GM12878 (cell line): ENCODE results near the gene PXDC1. TPM values are rescaled to one million over a fixed set of nuclear protein-coding genes. Genes with fewer than 3 reads are reported as not detected.

ENCODE experiments used
- ATAC-seq: fragments of 200-7000 bp; cut with Tn5 transposase; 3 replicates; pipeline ENCODE4 v1.9.1; 2020; ENCODE audit warnings: mild to moderate bottlenecking, moderate library complexity
- BruUV-seq: library from RNA; stranded (reverse); fragments of 400-500 nt; replicated peaks from 2 replicates; lab custom pipeline; 2021; lab: Mats Ljungman, UMichigan
- CTCF ChIA-PET: fragments of 300-600 bp; sonication (Branson Sonifier 250); formaldehyde crosslinking; extraction: SDS; loops from one replicate; lab custom pipeline; 2021; ENCODE audit warnings: inconsistent platforms; lab: Yijun Ruan, JAX
- POLR2A ChIA-PET: fragments of 350-600 bp; formaldehyde crosslinking; extraction: SDS; loops from one replicate; lab custom pipeline; 2021; ENCODE audit warnings: inconsistent platforms; lab: Charles Lee
- RAD21 ChIA-PET: fragments of 300-600 bp; sonication (Branson Sonifier 250); formaldehyde crosslinking; loops from one replicate; lab custom pipeline; 2023; ENCODE audit warnings: antibody characterized with exemption; ENCODE audit not compliant: unreplicated experiment; lab: Charles Lee
- SMC1A ChIA-PET: fragments of 300-600 bp; sonication (Branson Sonifier 250); formaldehyde crosslinking; loops from one replicate; lab custom pipeline; 2023; ENCODE audit not compliant: unreplicated experiment, uncharacterized antibody; lab: Charles Lee
- DNase-seq: peaks from one replicate; pipeline ENCODE4 v3.0.0-alpha.2; 2011; ENCODE audit warnings: low read depth, low spot score
- FAIRE-seq: peaks from 3 replicates; lab custom pipeline; 2011; peaks lifted over from hg19 to GRCh38; lab: Jason Lieb, UNC
- H2AFZ ChIP-seq: 2 replicates; pipeline ENCODE4 v1.6.0; 2011; ENCODE audit warnings: low read depth, low read length, control low read depth; ENCODE audit not compliant: control insufficient read depth
- H3K27ac ChIP-seq: 2 replicates; pipeline ENCODE4 v1.5.1; 2011; ENCODE audit warnings: control low read depth; ENCODE audit not compliant: control insufficient read depth, insufficient read depth
- H3K27me3 ChIP-seq, 2 experiments: replicated peaks in 1 of 2; 2 replicates each; pipeline versions ENCODE4 v1.6.0 to v1.6.1; 2011; ENCODE audit warnings: low read length in 1 of 2; ENCODE audit not compliant: control insufficient read depth in 2 of 2, insufficient read depth in 2 of 2
- H3K36me3 ChIP-seq, 2 experiments: 2 replicates each; pipeline ENCODE4 v1.5.1; 2011; ENCODE audit warnings: low read length in 1 of 2; ENCODE audit not compliant: control insufficient read depth in 2 of 2, insufficient read depth in 2 of 2
- H3K4me1 ChIP-seq: 2 replicates; pipeline ENCODE4 v1.6.1; 2011; ENCODE audit warnings: mild to moderate bottlenecking, low read length, moderate library complexity, mixed read lengths; ENCODE audit not compliant: control insufficient read depth, insufficient read depth
- H3K4me2 ChIP-seq: 2 replicates; pipeline ENCODE4 v1.6.0; 2011; ENCODE audit warnings: control low read depth; ENCODE audit not compliant: control insufficient read depth, insufficient read depth
- H3K4me3 ChIP-seq: fragments of 200-600 bp; sonication (generic); 2 replicates; pipeline ENCODE4 v1.5.1; 2016
- H3K79me2 ChIP-seq: 2 replicates; pipeline ENCODE4 v1.6.0; 2011; ENCODE audit warnings: low read length; ENCODE audit not compliant: control insufficient read depth, insufficient read depth
- H3K9ac ChIP-seq: 2 replicates; pipeline ENCODE4 v1.8.0; 2011; ENCODE audit warnings: low read length, control low read depth, mixed read lengths; ENCODE audit not compliant: control insufficient read depth, insufficient read depth
- H3K9me3 ChIP-seq: replicated peaks from 3 replicates; pipeline ENCODE4 v1.5.1; 2011; ENCODE audit warnings: mild to moderate bottlenecking, low read length; ENCODE audit not compliant: control insufficient read depth, insufficient read depth
- H4K20me1 ChIP-seq: 2 replicates; pipeline ENCODE4 v1.6.0; 2011; ENCODE audit not compliant: control insufficient read depth, insufficient read depth
- BCL11A ChIP-seq: IDR thresholded peaks from 2 replicates; pipeline ENCODE4 v1.6.1; 2011; ENCODE audit warnings: low read depth, low read length
- CREM ChIP-seq: IDR thresholded peaks from 2 replicates; pipeline ENCODE4 v1.6.1; 2014; ENCODE audit warnings: antibody characterized with exemption, low read depth
- GABPA ChIP-seq: IDR thresholded peaks from 2 replicates; pipeline ENCODE4 v1.6.1; 2014; ENCODE audit warnings: antibody characterized with exemption, low read depth, mild to moderate bottlenecking, inconsistent platforms
- IRF4 ChIP-seq: IDR thresholded peaks from 2 replicates; pipeline ENCODE4 v1.6.1; 2011; ENCODE audit warnings: low read depth, low read length
- MTA3 ChIP-seq: IDR thresholded peaks from 2 replicates; pipeline ENCODE4 v1.6.1; 2012; ENCODE audit warnings: low read length, inconsistent platforms, borderline replicate concordance
- RBBP5 ChIP-seq: fragments of 200-600 bp; sonication (generic); conservative IDR thresholded peaks from 2 replicates; pipeline ENCODE4 v1.6.1; 2016
- TBL1XR1 ChIP-seq: IDR thresholded peaks from 2 replicates; pipeline ENCODE4 v1.6.1; 2012; ENCODE audit warnings: low read depth, low read length, improper control_type of control experiment
- ZNF274 ChIP-seq: IDR thresholded peaks from one replicate; pipeline ENCODE4 v1.8.0; 2011; ENCODE audit not compliant: insufficient read length, insufficient read depth
- WGBS: methylation state at CpG from one replicate; pipeline ENCODE4 v1.1.6; 2016; ENCODE audit warnings: low lambda C conversion rate; ENCODE audit not compliant: insufficient replicate concordance, insufficient coverage; ENCODE audit errors: missing lambda C conversion rate; 5-methylcytosine and 5-hydroxymethylcytosine counted together
- in situ Hi-C: fragments of 300-500 bp; cut with MboI; formaldehyde crosslinking; loops from 9 replicates; pipeline ENCODE4 v1.14.3; 2018; ENCODE audit warnings: mixed read lengths
- intact Hi-C: fragments of 100-400 bp; cut with micrococcal nuclease; formaldehyde crosslinking; loops from one replicate; pipeline ENCODE4 v1.14.2; 2022; ENCODE audit not compliant: unreplicated experiment
- polyA plus RNA-seq, 11 experiments: library from polyadenylated mRNA; depleted of rRNA in 4 of 11; unstranded in 6 of 11; stranded (reverse) in 5 of 11; fragments of >200 nt; fragmentation: Nextera tagmentation in 4 of 11; fragmentation: Illumina TruSeq in 1 of 11; extraction: Ambion mirVana in 4 of 11; extraction: Trizol in 1 of 11; gene quantifications; 1 replicate in 1 of 11; 2 replicates in 10 of 11; pipeline versions ENCODE4 v1.2.1 to v1.2.3, GENCODE V29; 2011 to 2016; ENCODE audit warnings: inconsistent platforms in 2 of 11, missing spikeins in 2 of 11, low read depth in 1 of 11
- total RNA-seq, 4 experiments: library from RNA; depleted of rRNA in 3 of 4; stranded (reverse); fragments of >200 nt in 3 of 4; fragmentation: Illumina TruSeq in 1 of 4; extraction: Trizol in 1 of 4; gene quantifications; 2 replicates each; pipeline versions ENCODE4 v1.2.1 to v1.2.3, GENCODE V29; 2013 to 2021
- TF ChIP-seq, protein P1 (sequence below): IDR thresholded peaks from 2 replicates; pipeline ENCODE4 v1.6.1; 2012; ENCODE audit warnings: improper control_type of control experiment, low read depth, low read length; ENCODE audit not compliant: insufficient replicate concordance
- TF ChIP-seq, protein P2 (sequence below): fragments of 150-350 bp; IDR thresholded peaks from 2 replicates; pipeline ENCODE4 v1.6.1; 2014; ENCODE audit warnings: mild to moderate bottlenecking, low read depth, low read length
- TF ChIP-seq, protein P3 (sequence below): fragments of 450-650 bp; IDR thresholded peaks from 2 replicates; pipeline ENCODE4 v1.6.1; 2017; ENCODE audit warnings: mild to moderate bottlenecking, moderate library complexity

PXDC1 gene
- total and polyA plus RNA-seq, 10 of the 15 experiments (the other 5 are each of a cell fraction or from before 2014, with no cell fraction given) = 0.03 to 0.72 (median 0.32) TPM; not detected in 2

DNA sequence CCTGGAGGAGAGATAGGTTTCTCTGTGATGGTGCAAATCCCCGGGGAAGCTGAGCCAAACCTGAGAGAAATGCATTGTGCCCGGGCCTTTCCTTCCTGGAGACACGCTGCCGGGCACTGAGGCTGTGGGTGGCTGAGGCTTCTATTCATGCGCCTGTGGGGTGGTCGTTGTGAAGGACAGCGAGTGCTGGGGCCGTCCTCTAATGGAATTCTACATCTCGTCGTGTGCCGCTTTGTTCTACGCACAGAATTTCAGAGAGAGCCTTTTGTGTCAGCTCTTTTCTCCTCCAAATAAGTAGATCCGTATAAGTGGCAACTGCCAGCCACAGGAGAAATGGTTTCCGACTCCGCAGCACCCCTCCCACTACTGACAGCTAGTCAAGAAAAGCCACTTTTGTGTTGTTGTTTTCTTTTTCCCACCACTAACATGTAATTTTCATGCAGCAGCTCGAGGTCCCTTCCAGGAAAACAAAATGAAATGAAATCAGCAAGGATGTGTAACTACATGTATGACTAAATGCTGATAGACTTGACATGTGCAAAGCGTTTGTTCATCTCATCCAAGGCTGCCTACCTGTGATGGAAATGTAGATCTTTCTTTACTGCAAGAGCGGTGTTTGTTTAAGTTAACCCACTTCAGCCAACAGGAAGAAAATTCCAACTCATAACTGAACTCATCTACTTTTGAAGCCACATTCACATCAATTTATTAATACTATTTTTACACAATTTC lies 26.4 kb upstream of the PXDC1 start (continued):
- no peak for TF ChIP-seq MTA3

DNA sequence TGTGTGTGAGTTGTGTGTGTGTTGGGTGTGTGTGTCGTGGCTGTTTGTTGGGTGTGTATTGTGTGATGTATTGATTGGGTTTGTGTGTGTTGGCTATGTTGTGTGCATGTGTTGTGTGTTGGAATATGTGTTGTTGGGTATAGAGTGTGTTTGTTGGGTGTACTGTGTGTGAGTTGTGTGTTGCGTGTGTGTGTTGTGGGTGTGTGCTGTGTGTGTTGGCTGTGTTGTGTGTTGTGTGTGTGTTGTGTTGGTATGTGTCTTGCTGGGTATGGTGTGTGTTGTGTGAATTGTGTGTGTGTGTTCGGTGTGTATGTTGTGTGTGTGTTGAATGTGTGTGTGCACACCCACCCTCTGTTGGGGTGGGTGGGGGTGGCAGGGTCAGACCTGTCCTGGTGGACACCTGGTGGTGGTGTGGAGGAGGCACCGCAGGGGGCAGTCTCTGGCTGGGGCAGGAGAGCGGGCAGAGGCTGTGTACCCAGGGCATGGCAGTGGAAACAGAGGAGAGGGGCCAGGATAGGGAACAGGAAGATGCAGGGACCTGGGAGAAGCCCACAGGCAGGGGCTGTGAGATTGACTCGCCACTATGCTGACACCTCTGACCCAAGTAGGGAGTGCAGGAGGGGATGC lies 25.5 kb upstream of the PXDC1 start:
- Histone ChIP-seq H3K9me3 (no peaks in the 10 kb centered on the region), H3K27me3 (no peaks in the 10 kb centered on the region), H4K20me1 (no peaks in the 10 kb centered on the region), H3K36me3 (no peaks in the 10 kb centered on the region), H3K4me3 (no peak overlapping the region), H3K4me1 (no peaks in the 10 kb centered on the region), H3K79me2 (no peaks in the 10 kb centered on the region), H3K4me2 (no peak overlapping the region), H3K27ac (no peak overlapping the region), H2AFZ (no peak overlapping the region), H3K9ac (no peak overlapping the region)
- WGBS = 49% methylated on average over 5 of the region's 6 CpGs
- SMC1A ChIA-PET = no interaction called here
- ATAC-seq (0 out of 3 replicates have a peak, but pooled peaks have one; percentile 31), DNase-seq (no peak), FAIRE-seq (no peak)
- CTCF ChIA-PET = no interaction called here
- BruUV-seq = no TSS peak
- RAD21 ChIA-PET = no interaction called here
- intact Hi-C loops = no loop called here
- TF ChIP-seq ZNF274 = no peak
- TF ChIP-seq, protein P1, sequence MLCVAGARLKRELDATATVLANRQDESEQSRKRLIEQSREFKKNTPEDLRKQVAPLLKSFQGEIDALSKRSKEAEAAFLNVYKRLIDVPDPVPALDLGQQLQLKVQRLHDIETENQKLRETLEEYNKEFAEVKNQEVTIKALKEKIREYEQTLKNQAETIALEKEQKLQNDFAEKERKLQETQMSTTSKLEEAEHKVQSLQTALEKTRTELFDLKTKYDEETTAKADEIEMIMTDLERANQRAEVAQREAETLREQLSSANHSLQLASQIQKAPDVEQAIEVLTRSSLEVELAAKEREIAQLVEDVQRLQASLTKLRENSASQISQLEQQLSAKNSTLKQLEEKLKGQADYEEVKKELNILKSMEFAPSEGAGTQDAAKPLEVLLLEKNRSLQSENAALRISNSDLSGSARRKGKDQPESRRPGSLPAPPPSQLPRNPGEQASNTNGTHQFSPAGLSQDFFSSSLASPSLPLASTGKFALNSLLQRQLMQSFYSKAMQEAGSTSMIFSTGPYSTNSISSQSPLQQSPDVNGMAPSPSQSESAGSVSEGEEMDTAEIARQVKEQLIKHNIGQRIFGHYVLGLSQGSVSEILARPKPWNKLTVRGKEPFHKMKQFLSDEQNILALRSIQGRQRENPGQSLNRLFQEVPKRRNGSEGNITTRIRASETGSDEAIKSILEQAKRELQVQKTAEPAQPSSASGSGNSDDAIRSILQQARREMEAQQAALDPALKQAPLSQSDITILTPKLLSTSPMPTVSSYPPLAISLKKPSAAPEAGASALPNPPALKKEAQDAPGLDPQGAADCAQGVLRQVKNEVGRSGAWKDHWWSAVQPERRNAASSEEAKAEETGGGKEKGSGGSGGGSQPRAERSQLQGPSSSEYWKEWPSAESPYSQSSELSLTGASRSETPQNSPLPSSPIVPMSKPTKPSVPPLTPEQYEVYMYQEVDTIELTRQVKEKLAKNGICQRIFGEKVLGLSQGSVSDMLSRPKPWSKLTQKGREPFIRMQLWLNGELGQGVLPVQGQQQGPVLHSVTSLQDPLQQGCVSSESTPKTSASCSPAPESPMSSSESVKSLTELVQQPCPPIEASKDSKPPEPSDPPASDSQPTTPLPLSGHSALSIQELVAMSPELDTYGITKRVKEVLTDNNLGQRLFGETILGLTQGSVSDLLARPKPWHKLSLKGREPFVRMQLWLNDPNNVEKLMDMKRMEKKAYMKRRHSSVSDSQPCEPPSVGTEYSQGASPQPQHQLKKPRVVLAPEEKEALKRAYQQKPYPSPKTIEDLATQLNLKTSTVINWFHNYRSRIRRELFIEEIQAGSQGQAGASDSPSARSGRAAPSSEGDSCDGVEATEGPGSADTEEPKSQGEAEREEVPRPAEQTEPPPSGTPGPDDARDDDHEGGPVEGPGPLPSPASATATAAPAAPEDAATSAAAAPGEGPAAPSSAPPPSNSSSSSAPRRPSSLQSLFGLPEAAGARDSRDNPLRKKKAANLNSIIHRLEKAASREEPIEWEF = no peak
- TF ChIP-seq CREM = no peak
- TF ChIP-seq, protein P2, sequence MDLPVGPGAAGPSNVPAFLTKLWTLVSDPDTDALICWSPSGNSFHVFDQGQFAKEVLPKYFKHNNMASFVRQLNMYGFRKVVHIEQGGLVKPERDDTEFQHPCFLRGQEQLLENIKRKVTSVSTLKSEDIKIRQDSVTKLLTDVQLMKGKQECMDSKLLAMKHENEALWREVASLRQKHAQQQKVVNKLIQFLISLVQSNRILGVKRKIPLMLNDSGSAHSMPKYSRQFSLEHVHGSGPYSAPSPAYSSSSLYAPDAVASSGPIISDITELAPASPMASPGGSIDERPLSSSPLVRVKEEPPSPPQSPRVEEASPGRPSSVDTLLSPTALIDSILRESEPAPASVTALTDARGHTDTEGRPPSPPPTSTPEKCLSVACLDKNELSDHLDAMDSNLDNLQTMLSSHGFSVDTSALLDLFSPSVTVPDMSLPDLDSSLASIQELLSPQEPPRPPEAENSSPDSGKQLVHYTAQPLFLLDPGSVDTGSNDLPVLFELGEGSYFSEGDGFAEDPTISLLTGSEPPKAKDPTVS = no peak
- no peak for TF ChIP-seq IRF4
- TF ChIP-seq, protein P3, sequence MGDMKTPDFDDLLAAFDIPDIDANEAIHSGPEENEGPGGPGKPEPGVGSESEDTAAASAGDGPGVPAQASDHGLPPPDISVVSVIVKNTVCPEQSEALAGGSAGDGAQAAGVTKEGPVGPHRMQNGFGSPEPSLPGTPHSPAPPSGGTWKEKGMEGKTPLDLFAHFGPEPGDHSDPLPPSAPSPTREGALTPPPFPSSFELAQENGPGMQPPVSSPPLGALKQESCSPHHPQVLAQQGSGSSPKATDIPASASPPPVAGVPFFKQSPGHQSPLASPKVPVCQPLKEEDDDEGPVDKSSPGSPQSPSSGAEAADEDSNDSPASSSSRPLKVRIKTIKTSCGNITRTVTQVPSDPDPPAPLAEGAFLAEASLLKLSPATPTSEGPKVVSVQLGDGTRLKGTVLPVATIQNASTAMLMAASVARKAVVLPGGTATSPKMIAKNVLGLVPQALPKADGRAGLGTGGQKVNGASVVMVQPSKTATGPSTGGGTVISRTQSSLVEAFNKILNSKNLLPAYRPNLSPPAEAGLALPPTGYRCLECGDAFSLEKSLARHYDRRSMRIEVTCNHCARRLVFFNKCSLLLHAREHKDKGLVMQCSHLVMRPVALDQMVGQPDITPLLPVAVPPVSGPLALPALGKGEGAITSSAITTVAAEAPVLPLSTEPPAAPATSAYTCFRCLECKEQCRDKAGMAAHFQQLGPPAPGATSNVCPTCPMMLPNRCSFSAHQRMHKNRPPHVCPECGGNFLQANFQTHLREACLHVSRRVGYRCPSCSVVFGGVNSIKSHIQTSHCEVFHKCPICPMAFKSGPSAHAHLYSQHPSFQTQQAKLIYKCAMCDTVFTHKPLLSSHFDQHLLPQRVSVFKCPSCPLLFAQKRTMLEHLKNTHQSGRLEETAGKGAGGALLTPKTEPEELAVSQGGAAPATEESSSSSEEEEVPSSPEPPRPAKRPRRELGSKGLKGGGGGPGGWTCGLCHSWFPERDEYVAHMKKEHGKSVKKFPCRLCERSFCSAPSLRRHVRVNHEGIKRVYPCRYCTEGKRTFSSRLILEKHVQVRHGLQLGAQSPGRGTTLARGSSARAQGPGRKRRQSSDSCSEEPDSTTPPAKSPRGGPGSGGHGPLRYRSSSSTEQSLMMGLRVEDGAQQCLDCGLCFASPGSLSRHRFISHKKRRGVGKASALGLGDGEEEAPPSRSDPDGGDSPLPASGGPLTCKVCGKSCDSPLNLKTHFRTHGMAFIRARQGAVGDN = no peak
- no peak for TF ChIP-seq TBL1XR1
- no peak for TF ChIP-seq GABPA
- no peak for TF ChIP-seq BCL11A
- no peak for TF ChIP-seq RBBP5
- POLR2A ChIA-PET = no interaction called here
- in situ Hi-C loops = no loop called here
